Fibroblast of pulmonary artery (primary cell): ENCODE data around the gene PIN4.

Source experiments
- DNase-seq: peaks from one replicate; pipeline ENCODE4 v3.0.0-alpha.2; 2010; ENCODE audit warnings: low read depth
- H3K4me3 ChIP-seq: replicated peaks from 2 replicates; pipeline ENCODE4 v1.5.1; 2011; ENCODE audit warnings: low read depth, mild to moderate bottlenecking, control low read depth, low read length, moderate library complexity
- CTCF ChIP-seq: IDR thresholded peaks from 2 replicates; pipeline ENCODE4 v1.5.1; 2011; ENCODE audit warnings: mild to moderate bottlenecking, control low read depth, low read length, inconsistent platforms; ENCODE audit errors: missing control alignments

Gene PIN4

GRCh38 chrX:72181178-72182125 lies at the start of gene PIN4:
PIN4 (plus strand) TSS chrX:72181757; CDS start chrX:72181786, 29 bp downstream.
- peak; percentile 97 for DNase-seq
- peak within 1 kb of the TSS; percentile 88 for H3K4me3 ChIP-seq
- TF ChIP-seq CTCF, result no peak

- no peak for TF ChIP-seq CTCF
- peak overlapping the region; percentile 34 for H3K4me3 ChIP-seq
- DNase-seq, result no peak
Observed at GRCh38 chrX:72132456-72132855, 49.1 kb upstream of the PIN4 start.

DNA sequence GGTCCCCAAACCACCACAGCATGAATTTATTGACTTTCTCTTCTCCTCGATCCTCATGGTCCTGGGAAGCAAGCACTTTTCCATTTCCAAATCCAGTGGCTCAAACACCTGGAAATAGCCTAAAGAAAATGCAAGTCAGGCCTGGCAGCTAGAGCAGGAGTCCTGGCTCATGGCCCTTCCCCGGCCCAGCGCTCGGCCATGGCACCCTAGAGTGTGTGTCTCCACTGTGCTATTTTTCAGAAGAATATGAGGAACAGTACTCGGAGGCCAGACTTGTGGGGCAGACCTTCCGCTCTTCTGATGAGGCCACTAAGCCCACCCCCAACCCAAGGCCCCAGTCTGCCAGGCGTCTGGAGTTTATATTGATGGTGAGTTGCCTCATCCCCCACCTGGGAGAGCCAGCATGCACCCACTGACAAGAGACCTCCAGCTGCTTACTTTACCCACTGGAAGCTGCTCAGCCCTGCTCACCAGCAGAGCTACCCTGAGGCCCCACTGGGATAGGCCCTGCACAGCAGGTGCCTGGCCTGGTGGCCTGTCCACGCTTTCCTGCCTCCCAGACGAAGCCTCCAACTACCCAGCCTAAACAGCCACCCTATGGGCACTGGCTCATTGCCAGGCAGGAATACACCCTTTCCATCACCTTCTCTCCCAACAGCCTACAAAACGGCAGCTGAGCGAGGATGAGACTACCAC lies 47.6 kb upstream of the PIN4 start:
- no peak for DNase-seq
- no peak for TF ChIP-seq CTCF
- no peak overlapping the region for H3K4me3 ChIP-seq

DNA sequence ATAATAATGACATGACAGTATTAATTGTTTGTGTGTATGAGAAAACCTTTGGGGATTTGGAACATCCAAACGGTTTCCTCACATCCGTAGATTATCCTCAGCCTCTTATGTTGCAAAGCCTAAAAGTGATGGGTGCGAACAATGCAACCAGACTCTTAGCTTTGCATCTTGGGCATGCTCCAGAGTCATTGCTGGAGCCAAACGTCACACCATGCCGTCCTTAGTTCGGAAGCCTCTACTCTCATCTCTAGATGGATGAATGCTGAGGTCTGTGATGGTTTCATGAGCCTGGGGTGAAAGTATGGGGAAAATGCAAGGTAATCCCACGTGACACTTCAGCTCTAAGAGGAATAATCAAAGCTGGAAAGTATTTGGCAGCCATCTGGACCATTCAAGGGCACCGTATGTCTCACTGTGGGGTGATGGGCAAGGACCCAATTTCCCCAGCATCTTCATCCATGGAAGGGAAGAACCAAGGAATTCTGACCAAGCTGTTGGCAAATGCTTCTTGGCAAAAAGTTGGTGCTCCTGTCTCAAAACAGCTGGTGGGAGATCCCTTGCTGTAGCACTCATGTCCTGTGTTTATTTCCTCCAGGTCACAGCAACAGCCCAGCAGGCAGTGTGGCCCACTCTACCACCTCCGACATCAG lies 43.6 kb upstream of the PIN4 start:
- no peak for TF ChIP-seq CTCF
- no peak overlapping the region for H3K4me3 ChIP-seq
- no peak for DNase-seq

GRCh38 chrX:72139538-72139937 lies 42.0 kb upstream of the PIN4 start:
- no peak for DNase-seq
- H3K4me3 ChIP-seq, result no peak overlapping the region
- TF ChIP-seq CTCF, result no peak

- DNase-seq, result no peak
- TF ChIP-seq CTCF, result no peak
- H3K4me3 ChIP-seq, result no peak overlapping the region
Observed at GRCh38 chrX:72141372-72142004, 40.1 kb upstream of the PIN4 start.
